Lower leg skin (tissue), 4 donors: ENCODE results near the gene CENPP. TPM values are rescaled to one million over a fixed set of nuclear protein-coding genes. Genes with fewer than 3 reads are reported as not detected.

Experiments used
- DNase-seq, 2 donors: peaks; one replicate each; pipeline ENCODE4 v3.0.0-alpha.2; 2019; ENCODE audit warnings: low spot score in 2 of 2
- H3K4me3 ChIP-seq: fragments of 200-600 bp; sonication (generic); 2 replicates; pipeline ENCODE4 v1.5.1; 2017; ENCODE audit warnings: mild to moderate bottlenecking, low read depth; ENCODE audit not compliant: poor library complexity, severe bottlenecking
- CTCF ChIP-seq, 3 donors: fragments of 450-650 bp; IDR thresholded peaks; one replicate each; pipeline ENCODE4 v1.5.1; 2016; ENCODE audit warnings: antibody characterized with exemption in 3 of 3, mild to moderate bottlenecking in 3 of 3, moderate library complexity in 2 of 3
- POLR2A ChIP-seq, 2 donors: fragments of 450-650 bp; IDR thresholded peaks; one replicate each; pipeline ENCODE4 v1.6.1; 2016 to 2017; ENCODE audit warnings: antibody characterized with exemption in 2 of 2, mild to moderate bottlenecking in 1 of 2, moderate library complexity in 1 of 2
- whole genome bisulfite sequencing, 2 donors: methylation state at CpG; one replicate each; pipeline ENCODE4 v1.1.5; 2018; 5-methylcytosine and 5-hydroxymethylcytosine counted together
- intact Hi-C: fragments of 100-400 bp; cut with DNase I; formaldehyde crosslinking; loops from one replicate; pipeline ENCODE4 v1.15.0; 2023; ENCODE audit warnings: low total_unique reads
- total RNA-seq, 4 donors: library from RNA; depleted of rRNA; stranded (reverse); fragments of >200 nt; gene quantifications; one replicate each; pipeline ENCODE4 v1.1.0, GENCODE V29; 2016

Gene CENPP
- total RNA-seq, 4 donors from 2014 or later = 7.8 to 28.8 (median 12.2) TPM

GRCh38 chr9:92652461-92652860 is 326.7 kb downstream of the CENPP start:
- DNase-seq = no peak
- TF ChIP-seq POLR2A (IDR thresholded peaks at IDR 0.05) (no peak), CTCF (IDR thresholded peaks at IDR 0.05) (no peak)
- intact Hi-C loops = no loop called here
- H3K4me3 ChIP-seq = no peak overlapping the region
- 56 to 58% methylated on average over 1 of the region's 1 CpG for WGBS, 2 donors

- 41 to 49% methylated on average over 18 of the region's 19 CpGs for WGBS, 2 donors
- DNase-seq = peak; percentile 88 to 95
- H3K4me3 ChIP-seq = no peak overlapping the region
- intact Hi-C loops = no loop called here
- no peak for TF ChIP-seq POLR2A (IDR thresholded peaks at IDR 0.05)
- TF ChIP-seq CTCF (IDR thresholded peaks at IDR 0.05) = no peak
Observed at GRCh38 chr9:92654481-92655301, 328.9 kb downstream of the CENPP start.

GRCh38 chr9:92655366-92655765 is 329.6 kb downstream of the CENPP start:
- TF ChIP-seq POLR2A (IDR thresholded peaks at IDR 0.05) = no peak
- no peak for TF ChIP-seq CTCF (IDR thresholded peaks at IDR 0.05)
- DNase-seq = no peak
- no peak overlapping the region for H3K4me3 ChIP-seq
- intact Hi-C loops = no loop called here
- WGBS, 2 donors = 50 to 56% methylated on average over 4 to 6 of the region's 7 CpGs

GRCh38 chr9:92655896-92656536 is 330.3 kb downstream of the CENPP start:
- TF ChIP-seq CTCF (IDR thresholded peaks at IDR 0.05) = no peak
- TF ChIP-seq POLR2A (IDR thresholded peaks at IDR 0.05) = no peak
- no peak overlapping the region for H3K4me3 ChIP-seq

GRCh38 chr9:92656537-92656925 is 330.8 kb downstream of the CENPP start:
- intact Hi-C loops = no loop called here
- WGBS, 2 donors = 80 to 89% methylated on average over 11 of the region's 11 CpGs
- H3K4me3 ChIP-seq = no peak overlapping the region
- DNase-seq = no peak
- TF ChIP-seq CTCF (IDR thresholded peaks at IDR 0.05) (no peak), POLR2A (IDR thresholded peaks at IDR 0.05) (no peak)

More at GRCh38 chr9:92655896-92656536, 330.3 kb downstream of the CENPP start:
- DNase-seq = no peak
- intact Hi-C loops = no loop called here
- WGBS, 2 donors = 46 to 59% methylated on average over 8 to 9 of the region's 9 CpGs
